NCI-H1048 (cell line): ENCODE measurements around the gene CD6.

Experiments used
- DNase-seq: peaks from one replicate; lab custom pipeline; 2025; lab: John Stamatoyannopoulos, UW

The CD6 gene

GRCh38 chr11:60971520-60971919 lies at the start of gene CD6:
Gene CD6 (plus strand): TSS chr11:60971680. CDS start chr11:60971866, 186 bp downstream.
- no peak for DNase-seq

GRCh38 chr11:60921777-60922335 lies 49.6 kb upstream of the CD6 start:
- no peak for DNase-seq

- DNase-seq: no peak
Measured at GRCh38 chr11:60922906-60923305, 48.6 kb upstream of the CD6 start.

GRCh38 chr11:60923326-60923725 lies 48.2 kb upstream of the CD6 start:
- DNase-seq: no peak

GRCh38 chr11:60923800-60924109 lies 47.7 kb upstream of the CD6 start:
- DNase-seq: no peak

GRCh38 chr11:60924110-60924905 lies 47.2 kb upstream of the CD6 start, which contains the start of gene TMEM132A:
Gene TMEM132A (plus strand): TSS chr11:60924460. CDS start chr11:60924634, 174 bp downstream.
- DNase-seq: peak; percentile 39

- no peak for DNase-seq
Measured at GRCh38 chr11:60924906-60925853, 46.3 kb upstream of the CD6 start.

GRCh38 chr11:60925868-60926267 lies 45.6 kb upstream of the CD6 start:
- DNase-seq: no peak

GRCh38 chr11:60926500-60926899 lies 45.0 kb upstream of the CD6 start:
- DNase-seq: no peak

- DNase-seq: no peak
Measured at GRCh38 chr11:60927061-60927592, 44.4 kb upstream of the CD6 start.

GRCh38 chr11:60927600-60927999 lies 43.9 kb upstream of the CD6 start:
- no peak for DNase-seq

- no peak for DNase-seq
Measured at GRCh38 chr11:60928563-60929001, 42.9 kb upstream of the CD6 start.

- DNase-seq: no peak
Measured at GRCh38 chr11:60929764-60930163, 41.7 kb upstream of the CD6 start.

GRCh38 chr11:60930394-60930793 lies 41.1 kb upstream of the CD6 start:
- no peak for DNase-seq

GRCh38 chr11:60931917-60932316 lies 39.6 kb upstream of the CD6 start:
- no peak for DNase-seq

GRCh38 chr11:60932605-60933356 lies 38.7 kb upstream of the CD6 start:
- no peak for DNase-seq

GRCh38 chr11:60933416-60934123 lies 37.9 kb upstream of the CD6 start:
- no peak for DNase-seq

GRCh38 chr11:60934124-60934789 lies 37.2 kb upstream of the CD6 start:
- DNase-seq: no peak

GRCh38 chr11:60934790-60935605 lies 36.5 kb upstream of the CD6 start:
- no peak for DNase-seq
